Adrenal gland (tissue), 5 donors: ENCODE measurements around the gene ADSS1.

Experiments used
- POLR2A ChIP-seq, 2 donors: fragments of 450-650 bp; IDR thresholded peaks; one replicate each; pipeline ENCODE4 v1.6.1; 2017; ENCODE audit warnings: antibody characterized with exemption in 2 of 2, mild to moderate bottlenecking in 2 of 2, moderate library complexity in 1 of 2
- TF ChIP-seq, protein P1 (sequence below), 6 experiments: fragments of 450-650 bp in 4 of 6; fragments of 200-600 bp in 2 of 6; sonication (generic) in 1 of 6; IDR thresholded peaks; 1 replicate in 5 of 6; 2 replicates in 1 of 6; pipeline versions ENCODE4 v1.5.1 to v1.8.0; 2016 to 2021; ENCODE audit warnings: antibody characterized with exemption in 6 of 6, mild to moderate bottlenecking in 2 of 6, moderate library complexity in 1 of 6
- donor health status: DM: no; HTN: no; CAD: no.

DNA sequence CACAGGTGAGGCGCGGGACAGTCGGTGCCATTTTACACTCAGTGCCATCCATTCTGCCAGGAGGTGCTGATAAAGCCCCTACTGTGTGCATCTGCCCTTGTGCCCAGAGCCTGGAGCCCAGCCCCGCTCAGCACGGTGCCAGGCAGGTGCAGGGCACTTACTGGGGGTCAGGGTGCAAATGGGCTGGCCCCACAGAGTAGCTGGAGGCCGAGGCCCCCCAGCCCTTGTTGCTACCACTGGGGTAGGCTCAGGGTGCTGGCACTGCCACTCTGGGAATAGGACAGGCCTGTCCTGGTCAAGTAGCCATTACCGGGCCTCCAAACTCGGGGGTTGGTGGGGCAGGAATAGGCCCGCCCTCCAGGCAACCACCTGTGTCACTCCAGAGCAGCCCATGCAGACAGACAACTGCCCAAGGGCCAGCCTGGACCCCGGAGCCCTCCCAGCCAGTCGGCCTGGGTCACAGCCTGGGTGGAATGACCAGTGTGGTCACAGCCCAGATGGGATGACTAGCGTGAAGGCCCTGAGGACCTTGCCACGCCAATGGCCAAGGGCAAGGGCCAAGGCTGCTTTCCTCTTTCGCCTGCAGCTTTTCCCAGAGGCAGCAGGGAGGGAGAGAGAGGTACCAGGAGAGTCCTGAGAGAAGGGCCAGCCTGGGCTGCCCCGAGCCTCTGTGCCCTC, 31.6 kb upstream of the ADSS1 start:
- TF ChIP-seq, protein P1, sequence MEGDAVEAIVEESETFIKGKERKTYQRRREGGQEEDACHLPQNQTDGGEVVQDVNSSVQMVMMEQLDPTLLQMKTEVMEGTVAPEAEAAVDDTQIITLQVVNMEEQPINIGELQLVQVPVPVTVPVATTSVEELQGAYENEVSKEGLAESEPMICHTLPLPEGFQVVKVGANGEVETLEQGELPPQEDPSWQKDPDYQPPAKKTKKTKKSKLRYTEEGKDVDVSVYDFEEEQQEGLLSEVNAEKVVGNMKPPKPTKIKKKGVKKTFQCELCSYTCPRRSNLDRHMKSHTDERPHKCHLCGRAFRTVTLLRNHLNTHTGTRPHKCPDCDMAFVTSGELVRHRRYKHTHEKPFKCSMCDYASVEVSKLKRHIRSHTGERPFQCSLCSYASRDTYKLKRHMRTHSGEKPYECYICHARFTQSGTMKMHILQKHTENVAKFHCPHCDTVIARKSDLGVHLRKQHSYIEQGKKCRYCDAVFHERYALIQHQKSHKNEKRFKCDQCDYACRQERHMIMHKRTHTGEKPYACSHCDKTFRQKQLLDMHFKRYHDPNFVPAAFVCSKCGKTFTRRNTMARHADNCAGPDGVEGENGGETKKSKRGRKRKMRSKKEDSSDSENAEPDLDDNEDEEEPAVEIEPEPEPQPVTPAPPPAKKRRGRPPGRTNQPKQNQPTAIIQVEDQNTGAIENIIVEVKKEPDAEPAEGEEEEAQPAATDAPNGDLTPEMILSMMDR (IDR thresholded peaks at IDR 0.05) = no peak
- no peak for TF ChIP-seq POLR2A (IDR thresholded peaks at IDR 0.05)
